H9 (cell line): ENCODE results near the gene ABCB6. TPM values are rescaled to one million over a fixed set of nuclear protein-coding genes. Genes with fewer than 3 reads are reported as not detected.

Experiments used
- DNase-seq: peaks from one replicate; pipeline ENCODE4 v3.0.0-alpha.2; 2017
- H2AFZ ChIP-seq: one replicate; pipeline ENCODE4 v1.6.1; 2013; ENCODE audit warnings: mild to moderate bottlenecking, low read length, control low read depth, moderate library complexity
- H2AK5ac ChIP-seq: 2 replicates; pipeline ENCODE4 v1.6.1; 2013; ENCODE audit warnings: low read length, control low read depth, mixed read lengths; ENCODE audit not compliant: insufficient read length
- H2BK120ac ChIP-seq: one replicate; pipeline ENCODE4 v1.6.1; 2013; ENCODE audit warnings: low read depth, mild to moderate bottlenecking, low read length, control low read depth, inconsistent platforms; ENCODE audit not compliant: poor library complexity, severe bottlenecking
- H2BK12ac ChIP-seq: 2 replicates; pipeline ENCODE4 v1.6.1; 2013; ENCODE audit warnings: low read length, control low read depth, mixed read lengths, low read depth; ENCODE audit not compliant: insufficient read length
- H2BK15ac ChIP-seq: 2 replicates; pipeline ENCODE4 v1.6.1; 2013; ENCODE audit warnings: low read depth, low read length, control low read depth
- H2BK20ac ChIP-seq: one replicate; pipeline ENCODE4 v1.6.1; 2013; ENCODE audit warnings: low read depth, mild to moderate bottlenecking, low read length, control low read depth, inconsistent platforms; ENCODE audit not compliant: poor library complexity, severe bottlenecking
- H2BK5ac ChIP-seq: 2 replicates; pipeline ENCODE4 v1.6.1; 2013; ENCODE audit warnings: low read length, control low read depth, mixed read lengths; ENCODE audit not compliant: insufficient read length
- H3K14ac ChIP-seq: 2 replicates; pipeline ENCODE4 v1.6.1; 2013; ENCODE audit warnings: low read length, control low read depth; ENCODE audit not compliant: insufficient read depth
- H3K18ac ChIP-seq: 2 replicates; pipeline ENCODE4 v1.6.1; 2013; ENCODE audit warnings: low read depth, mild to moderate bottlenecking, mixed read lengths, low read length, control low read depth; ENCODE audit not compliant: insufficient read length
- H3K23ac ChIP-seq: 2 replicates; pipeline ENCODE4 v1.6.1; 2013; ENCODE audit warnings: low read length, control low read depth, mixed read lengths, low read depth; ENCODE audit not compliant: insufficient read length
- H3K23me2 ChIP-seq: 2 replicates; pipeline ENCODE4 v1.6.1; 2013; ENCODE audit warnings: low read depth, mild to moderate bottlenecking, mixed read lengths, low read length, control low read depth; ENCODE audit not compliant: insufficient read length, poor library complexity, severe bottlenecking
- H3K27ac ChIP-seq: 2 replicates; pipeline ENCODE4 v1.5.1; 2013; ENCODE audit warnings: low read length, control low read depth, mixed read lengths, low read depth; ENCODE audit not compliant: insufficient read length
- H3K27me3 ChIP-seq: 2 replicates; pipeline ENCODE4 v1.6.1; 2013; ENCODE audit warnings: low read length, control low read depth, inconsistent platforms; ENCODE audit not compliant: insufficient read depth
- H3K4ac ChIP-seq: 2 replicates; pipeline ENCODE4 v1.6.1; 2013; ENCODE audit warnings: low read depth, mild to moderate bottlenecking, control low read depth, inconsistent platforms, low read length, moderate library complexity
- H3K4me1 ChIP-seq: 2 replicates; pipeline ENCODE4 v1.6.1; 2013; ENCODE audit warnings: low read length, control low read depth, inconsistent platforms; ENCODE audit not compliant: insufficient read depth
- H3K4me2 ChIP-seq: 2 replicates; pipeline ENCODE4 v1.6.1; 2013; ENCODE audit warnings: low read length, control low read depth, mixed read lengths; ENCODE audit not compliant: insufficient read length, insufficient read depth
- H3K56ac ChIP-seq: 2 replicates; pipeline ENCODE4 v1.6.1; 2013; ENCODE audit warnings: low read depth, mild to moderate bottlenecking, mixed read lengths, low read length, control low read depth; ENCODE audit not compliant: insufficient read length
- H3K79me1 ChIP-seq: 2 replicates; pipeline ENCODE4 v1.6.1; 2013; ENCODE audit warnings: low read depth, mild to moderate bottlenecking, moderate library complexity, low read length, control low read depth, inconsistent platforms; ENCODE audit not compliant: insufficient read depth, poor library complexity, severe bottlenecking
- H3K79me2 ChIP-seq: 2 replicates; pipeline ENCODE4 v1.6.1; 2013; ENCODE audit warnings: low read length, control low read depth, inconsistent platforms; ENCODE audit not compliant: insufficient read depth
- H3K9ac ChIP-seq: 2 replicates; pipeline ENCODE4 v1.6.1; 2013; ENCODE audit warnings: low read length, control low read depth, mixed read lengths; ENCODE audit not compliant: insufficient read length; ENCODE audit errors: extremely low read depth
- H3K9me3 ChIP-seq: one replicate; pipeline ENCODE4 v1.6.1; 2013; ENCODE audit warnings: low read depth, low read length, inconsistent platforms; ENCODE audit not compliant: control insufficient read depth
- H3T11ph ChIP-seq: one replicate; pipeline ENCODE4 v1.6.1; 2013; ENCODE audit warnings: mild to moderate bottlenecking, low read length, control low read depth, inconsistent platforms
- H4K20me1 ChIP-seq: one replicate; pipeline ENCODE4 v1.6.1; 2013; ENCODE audit not compliant: control insufficient read depth, insufficient read length, insufficient read depth
- H4K5ac ChIP-seq: 2 replicates; pipeline ENCODE4 v1.6.1; 2013; ENCODE audit warnings: low read depth, mild to moderate bottlenecking, mixed read lengths, low read length, control low read depth; ENCODE audit not compliant: insufficient read length
- H4K8ac ChIP-seq: replicated peaks from 2 replicates; pipeline ENCODE4 v1.6.1; 2013; ENCODE audit warnings: low read length, control low read depth, mixed read lengths, low read depth; ENCODE audit not compliant: insufficient read length
- H4K91ac ChIP-seq: 2 replicates; pipeline ENCODE4 v1.6.1; 2013; ENCODE audit warnings: low read depth, mild to moderate bottlenecking, moderate library complexity, mixed read lengths, low read length, control low read depth; ENCODE audit not compliant: insufficient read length
- H3K27ac Mint-ChIP-seq, 3 experiments: 2 replicates in 2 of 3; 3 replicates in 1 of 3; pipeline ENCODE4 v1.8.0; 2020 to 2021; ENCODE audit warnings: mixed read lengths in 3 of 3, mild to moderate bottlenecking in 1 of 3, moderate library complexity in 1 of 3
- H3K27me3 Mint-ChIP-seq: 2 replicates; pipeline ENCODE4 v1.8.0; 2021; ENCODE audit warnings: low read depth, mild to moderate bottlenecking, moderate library complexity, mixed read lengths
- H3K36me3 Mint-ChIP-seq, 3 experiments: 2 replicates in 2 of 3; 3 replicates in 1 of 3; pipeline ENCODE4 v1.8.0; 2020 to 2021; ENCODE audit warnings: low read depth in 3 of 3, mixed read lengths in 3 of 3; ENCODE audit not compliant: insufficient read depth in 1 of 3
- H3K4me1 Mint-ChIP-seq, 2 experiments: 2 replicates each; pipeline ENCODE4 v1.8.0; 2020; ENCODE audit warnings: mixed read lengths in 2 of 2
- H3K4me3 Mint-ChIP-seq, 2 experiments: 2 replicates in 1 of 2; 3 replicates in 1 of 2; pipeline ENCODE4 v1.8.0; 2020 to 2021; ENCODE audit warnings: mild to moderate bottlenecking in 2 of 2, mixed read lengths in 2 of 2, moderate library complexity in 1 of 2
- H3K9me3 Mint-ChIP-seq, 2 experiments: 2 replicates in 1 of 2; 3 replicates in 1 of 2; pipeline ENCODE4 v1.8.0; 2020; ENCODE audit warnings: mild to moderate bottlenecking in 2 of 2, mixed read lengths in 2 of 2, moderate library complexity in 1 of 2
- WGBS: extraction: QIAGEN DNeasy Blood & Tissue Kit; methylation state at CpG from one replicate; pipeline ENCODE4 v1.1.7; 2013; ENCODE audit warnings: missing lambda C conversion rate, low lambda C conversion rate, mixed read lengths; ENCODE audit not compliant: insufficient read length; ENCODE audit errors: extremely low coverage; 5-methylcytosine and 5-hydroxymethylcytosine counted together
- total RNA-seq: library from RNA; stranded (reverse); gene quantifications from 2 replicates; pipeline ENCODE4 v1.2.1, GENCODE V29; 2021
- TF ChIP-seq, protein P1 (sequence below): fragments of 200-600 bp; sonication (generic); conservative IDR thresholded peaks from 3 replicates; pipeline ENCODE4 v1.8.0; 2021; ENCODE audit warnings: antibody characterized with exemption, mild to moderate bottlenecking

The ABCB6 gene
- total RNA-seq, 1 experiment from 2014 or later: 46.4 TPM

DNA sequence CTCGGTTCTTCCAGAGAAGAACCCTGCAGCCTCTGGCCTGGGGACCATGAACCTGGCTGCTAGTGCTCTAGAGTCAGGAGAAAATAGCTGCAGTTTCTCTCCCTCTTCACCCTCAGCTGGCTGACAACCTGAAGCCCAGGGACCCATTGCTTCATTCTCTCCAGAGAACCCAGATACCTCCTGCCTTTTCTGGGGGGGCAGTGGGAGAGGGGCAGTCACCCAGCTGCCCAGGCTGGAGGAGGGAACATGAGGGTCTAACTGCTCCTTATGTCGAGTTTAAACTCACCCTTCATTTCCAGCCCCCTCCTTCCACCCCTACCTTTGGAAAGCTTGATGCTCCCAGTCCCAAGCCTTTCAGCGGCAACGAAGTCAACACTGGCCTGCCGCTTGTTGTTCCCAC lies 19.8 kb downstream of the ABCB6 start:
- H3K4me1 Mint-ChIP-seq: peaks cover 11 to 20% of the 10 kb centered on the region in 2 experiments
- Histone ChIP-seq H4K91ac (no peak overlapping the region), H2BK5ac (no peak overlapping the region), H3K4ac (no peak overlapping the region), H3K4me1 (no peaks in the 10 kb centered on the region), H3T11ph (no peak overlapping the region), H2BK20ac (no peak overlapping the region), H4K8ac (no peak overlapping the region), H2AK5ac (no peak overlapping the region), H2AFZ (no peak overlapping the region), H4K20me1 (no peaks in the 10 kb centered on the region), H3K27me3 (no peaks in the 10 kb centered on the region), H3K27ac (no peak overlapping the region), H2BK15ac (no peak overlapping the region), H4K5ac (no peak overlapping the region), H2BK12ac (no peak overlapping the region), H3K14ac (no peak overlapping the region), H3K18ac (no peak overlapping the region), H2BK120ac (no peak overlapping the region), H3K79me1 (no peaks in the 10 kb centered on the region), H3K23me2 (no peaks in the 10 kb centered on the region), H3K56ac (no peak overlapping the region), H3K4me2 (no peak overlapping the region), H3K9me3 (no peaks in the 10 kb centered on the region), H3K23ac (no peak overlapping the region), H3K79me2 (no peaks in the 10 kb centered on the region), H3K9ac (no peak overlapping the region)
- no peak overlapping the region for H3K27ac Mint-ChIP-seq
- peaks cover 2 to 4% (median 3%) of the 10 kb centered on the region in 3 experiments; a peak in 4 of 7 replicates for H3K36me3 Mint-ChIP-seq
- peaks cover 15% of the 10 kb centered on the region for H3K27me3 Mint-ChIP-seq
- DNase-seq: peak; percentile 12
- TF ChIP-seq, protein P1, sequence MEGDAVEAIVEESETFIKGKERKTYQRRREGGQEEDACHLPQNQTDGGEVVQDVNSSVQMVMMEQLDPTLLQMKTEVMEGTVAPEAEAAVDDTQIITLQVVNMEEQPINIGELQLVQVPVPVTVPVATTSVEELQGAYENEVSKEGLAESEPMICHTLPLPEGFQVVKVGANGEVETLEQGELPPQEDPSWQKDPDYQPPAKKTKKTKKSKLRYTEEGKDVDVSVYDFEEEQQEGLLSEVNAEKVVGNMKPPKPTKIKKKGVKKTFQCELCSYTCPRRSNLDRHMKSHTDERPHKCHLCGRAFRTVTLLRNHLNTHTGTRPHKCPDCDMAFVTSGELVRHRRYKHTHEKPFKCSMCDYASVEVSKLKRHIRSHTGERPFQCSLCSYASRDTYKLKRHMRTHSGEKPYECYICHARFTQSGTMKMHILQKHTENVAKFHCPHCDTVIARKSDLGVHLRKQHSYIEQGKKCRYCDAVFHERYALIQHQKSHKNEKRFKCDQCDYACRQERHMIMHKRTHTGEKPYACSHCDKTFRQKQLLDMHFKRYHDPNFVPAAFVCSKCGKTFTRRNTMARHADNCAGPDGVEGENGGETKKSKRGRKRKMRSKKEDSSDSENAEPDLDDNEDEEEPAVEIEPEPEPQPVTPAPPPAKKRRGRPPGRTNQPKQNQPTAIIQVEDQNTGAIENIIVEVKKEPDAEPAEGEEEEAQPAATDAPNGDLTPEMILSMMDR: no peak
- H3K9me3 Mint-ChIP-seq: peaks cover 4 to 6% of the 10 kb centered on the region in 2 experiments; a peak in 3 of 5 replicates
- no CpG with 5 or more reads among the region's 5 CpGs for WGBS
- H3K4me3 Mint-ChIP-seq: 0 out of 5 replicates have a peak overlapping the region, but pooled peaks of 1 of the 2 experiments have one; percentile 18
